A549 (cell line): Measurements from ENCODE around the gene NPRL2. TPM values are rescaled to one million over a fixed set of nuclear protein-coding genes. Genes with fewer than 3 reads are reported as not detected.

Source experiments
- ATAC-seq, 2 experiments: fragments of 200-7000 bp in 1 of 2; fragments of >200 bp in 1 of 2; cut with Nextera tagmentation in 1 of 2; cut with Tn5 transposase in 1 of 2; 3 replicates each; pipeline versions ENCODE4 v1.8.0 to v1.9.1; 2018 to 2020; ENCODE audit warnings: mild to moderate bottlenecking in 1 of 2, moderate library complexity in 1 of 2
- CTCF ChIA-PET: fragments of 300-600 bp; sonication (Branson Sonifier 250); formaldehyde crosslinking; extraction: SDS; loops from one replicate; lab custom pipeline; 2021; ENCODE audit warnings: antibody characterized with exemption, inconsistent platforms; lab: Yijun Ruan, JAX
- POLR2A ChIA-PET: fragments of 350-600 bp; formaldehyde crosslinking; extraction: SDS; loops from one replicate; lab custom pipeline; 2021; ENCODE audit warnings: antibody characterized with exemption, inconsistent platforms; lab: Yijun Ruan, JAX
- DNase-seq, 2 experiments: peaks; one replicate each; pipeline versions ENCODE4 v3.0.0 to v3.0.0-alpha.2; 2011 to 2016; ENCODE audit warnings: low read depth in 1 of 2, low spot score in 1 of 2
- FAIRE-seq: peaks from 2 replicates; lab custom pipeline; 2011; peaks lifted over from hg19 to GRCh38; lab: Jason Lieb, UNC
- H3K27ac ChIP-seq, 2 experiments: fragments of >200 bp; sonication (Bioruptor Twin); formaldehyde crosslinking; 3 replicates each; pipeline ENCODE4 v1.5.1; 2016 to 2017
- H3K4me1 ChIP-seq: fragments of >200 bp; sonication (Bioruptor Twin); formaldehyde crosslinking; 3 replicates; pipeline ENCODE4 v1.6.1; 2016
- H3K4me2 ChIP-seq: fragments of >200 bp; sonication (Bioruptor Twin); formaldehyde crosslinking; 3 replicates; pipeline ENCODE4 v1.6.1; 2016
- H3K4me3 ChIP-seq: fragments of >200 bp; sonication (Bioruptor Twin); formaldehyde crosslinking; 3 replicates; pipeline ENCODE4 v1.5.1; 2016
- H3K9me3 ChIP-seq: fragments of >200 bp; sonication (Bioruptor Twin); formaldehyde crosslinking; 3 replicates; pipeline ENCODE4 v1.6.1; 2016
- CBX2 ChIP-seq: fragments of 200-600 bp; sonication (generic); IDR thresholded peaks from 2 replicates; pipeline ENCODE4 v1.6.1; 2016; ENCODE audit warnings: low read depth, mild to moderate bottlenecking, borderline replicate concordance
- CBX8 ChIP-seq: fragments of 200-600 bp; sonication (generic); IDR thresholded peaks from 2 replicates; pipeline ENCODE4 v1.6.1; 2016
- CHD2 ChIP-seq: fragments of 150-350 bp; IDR thresholded peaks from 2 replicates; pipeline ENCODE4 v1.6.1; 2014; ENCODE audit warnings: low read length; ENCODE audit not compliant: partially characterized antibody
- CHD4 ChIP-seq: fragments of 200-600 bp; sonication (generic); IDR thresholded peaks from 2 replicates; pipeline ENCODE4 v1.6.1; 2016; ENCODE audit warnings: antibody characterized with exemption, mild to moderate bottlenecking, borderline replicate concordance
- EHF ChIP-seq: fragments of 250-450 bp; sonication (Bioruptor Pico); IDR thresholded peaks from 2 replicates; pipeline ENCODE4 v1.5.0; 2020; ENCODE audit warnings: mild to moderate bottlenecking
- EHMT2 ChIP-seq: fragments of 200-600 bp; sonication (generic); IDR thresholded peaks from 2 replicates; pipeline ENCODE4 v1.6.1; 2016; ENCODE audit warnings: antibody characterized with exemption, low read depth, mild to moderate bottlenecking, moderate library complexity
- FOSB ChIP-seq: fragments of 250-450 bp; sonication (Bioruptor Pico); IDR thresholded peaks from 2 replicates; pipeline ENCODE4 v1.5.0; 2020; ENCODE audit warnings: mild to moderate bottlenecking, moderate library complexity
- FOXS1 ChIP-seq: fragments of 250-450 bp; sonication (Bioruptor Pico); IDR thresholded peaks from 2 replicates; pipeline ENCODE4 v1.5.0; 2020; ENCODE audit warnings: mild to moderate bottlenecking, moderate library complexity
- HOXA7 ChIP-seq: fragments of 250-450 bp; sonication (Bioruptor Pico); IDR thresholded peaks from 2 replicates; pipeline ENCODE4 v1.5.0; 2020; ENCODE audit warnings: mild to moderate bottlenecking, moderate library complexity
- HOXB13 ChIP-seq: fragments of 250-450 bp; sonication (Bioruptor Pico); IDR thresholded peaks from 2 replicates; pipeline ENCODE4 v1.5.0; 2020; ENCODE audit warnings: low read depth, mild to moderate bottlenecking, moderate library complexity
- HOXB5 ChIP-seq: fragments of 250-450 bp; sonication (Bioruptor Pico); IDR thresholded peaks from 2 replicates; pipeline ENCODE4 v1.5.0; 2020; ENCODE audit warnings: mild to moderate bottlenecking, moderate library complexity
- JUNB ChIP-seq: fragments of >200 bp; sonication (Bioruptor Twin); formaldehyde crosslinking; IDR thresholded peaks from 2 replicates; pipeline ENCODE4 v1.6.1; 2016
- KDM1A ChIP-seq: fragments of 200-600 bp; sonication (generic); IDR thresholded peaks from 2 replicates; pipeline ENCODE4 v1.6.1; 2016; ENCODE audit warnings: low read depth, mild to moderate bottlenecking
- MAZ ChIP-seq: fragments of 150-350 bp; IDR thresholded peaks from 2 replicates; pipeline ENCODE4 v1.6.1; 2014; ENCODE audit warnings: antibody characterized with exemption, low read depth, low read length, borderline replicate concordance
- NFE2L2 ChIP-seq: fragments of 150-350 bp; conservative IDR thresholded peaks from 2 replicates; pipeline ENCODE4 v1.6.1; 2014; ENCODE audit warnings: low read length
- PHF8 ChIP-seq: fragments of 200-600 bp; sonication (generic); IDR thresholded peaks from 2 replicates; pipeline ENCODE4 v1.6.1; 2016; ENCODE audit warnings: low read depth, mild to moderate bottlenecking, antibody characterized with exemption, moderate library complexity, borderline replicate concordance
- POLR2AphosphoS2 ChIP-seq: conservative IDR thresholded peaks from 2 replicates; pipeline ENCODE4 v1.6.1; 2012; ENCODE audit warnings: low read length, improper control_type of control experiment, inconsistent platforms
- RARB ChIP-seq: fragments of 250-450 bp; sonication (Bioruptor Pico); IDR thresholded peaks from 2 replicates; pipeline ENCODE4 v1.8.0; 2021; ENCODE audit warnings: mild to moderate bottlenecking, moderate library complexity
- TP53 ChIP-seq: fragments of 250-450 bp; sonication (Bioruptor Pico); IDR thresholded peaks from 2 replicates; pipeline ENCODE4 v1.5.0; 2021; ENCODE audit warnings: mild to moderate bottlenecking, moderate library complexity
- ZNF302 ChIP-seq: fragments of 250-450 bp; sonication (Bioruptor Pico); IDR thresholded peaks from 2 replicates; pipeline ENCODE4 v1.9.0; 2021; ENCODE audit warnings: inconsistent platforms, mild to moderate bottlenecking, moderate library complexity
- ZSCAN20 ChIP-seq: fragments of 250-450 bp; sonication (Bioruptor Pico); IDR thresholded peaks from 2 replicates; pipeline ENCODE4 v1.8.0; 2022; ENCODE audit warnings: mild to moderate bottlenecking, moderate library complexity
- WGBS: methylation state at CpG from one replicate; pipeline ENCODE4 v1.1.6; 2017; ENCODE audit errors: missing lambda C conversion rate; 5-methylcytosine and 5-hydroxymethylcytosine counted together
- polyA plus RNA-seq, 4 experiments: library from polyadenylated mRNA; depleted of rRNA in 3 of 4; stranded (reverse); fragments of >200 nt; fragmentation: RNase III in 1 of 4; extraction: RNeasy Plus Mini Kit Qiagen cat#74134 plus additional on column Dnase treatment in 1 of 4; gene quantifications; 2 replicates in 3 of 4; 3 replicates in 1 of 4; pipeline ENCODE4 v1.2.3, GENCODE V29; 2011 to 2017
- TF ChIP-seq, protein P1 (sequence below): IDR thresholded peaks from 2 replicates; pipeline ENCODE4 v1.6.1; 2012; ENCODE audit warnings: low read depth, borderline replicate concordance
- TF ChIP-seq, protein P2 (sequence below): fragments of 450-650 bp; IDR thresholded peaks from 2 replicates; pipeline ENCODE4 v1.6.1; 2014; ENCODE audit warnings: antibody characterized with exemption
- TF ChIP-seq, protein P3 (sequence below): fragments of 250-450 bp; sonication (Bioruptor Pico); IDR thresholded peaks from 2 replicates; pipeline ENCODE4 v1.5.0; 2021; ENCODE audit warnings: mild to moderate bottlenecking, moderate library complexity, borderline replicate concordance
- TF ChIP-seq, protein P4 (sequence below): fragments of 150-350 bp; IDR thresholded peaks from 2 replicates; pipeline ENCODE4 v1.6.1; 2014; ENCODE audit warnings: low read depth, mild to moderate bottlenecking, low read length

NPRL2 gene
- polyA plus RNA-seq, 2 of the 4 experiments (the other 2 are of a cell fraction) = 19.5 to 19.9 TPM

DNA sequence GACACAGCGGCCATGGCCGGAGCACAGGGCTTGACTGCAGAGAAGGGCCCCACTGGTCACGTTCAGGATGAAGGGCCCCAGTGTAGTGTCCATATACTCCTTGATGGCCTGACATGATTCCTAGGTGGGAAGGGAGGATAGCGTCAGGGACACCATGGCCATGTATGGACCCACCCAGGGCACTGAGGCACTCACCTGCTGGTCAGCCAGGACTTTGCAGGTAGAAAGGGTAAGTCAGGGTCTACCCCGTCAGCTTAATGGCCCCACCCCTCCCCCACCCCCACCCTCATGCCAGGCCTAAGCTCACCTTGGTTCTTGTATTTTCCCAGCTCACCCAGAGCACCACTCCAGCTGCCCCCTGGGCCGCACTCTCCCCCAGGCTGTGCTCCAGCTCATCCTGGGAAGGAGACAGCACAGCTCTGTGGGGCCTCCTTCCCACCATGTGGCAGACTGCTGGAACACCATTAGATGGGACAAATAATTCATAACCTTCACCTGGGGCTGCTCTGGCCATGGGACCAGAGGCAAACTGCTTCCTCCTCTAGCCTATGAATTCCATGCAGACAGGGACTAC lies 49.8 kb downstream of the NPRL2 start:
- FAIRE-seq = no peak
- no peak for ATAC-seq
- H3K4me3 ChIP-seq = no peak overlapping the region
- 96% methylated on average over 4 of the region's 6 CpGs for WGBS
- POLR2A ChIA-PET = interaction anchor here (0.6 kb wide), 1 partner anchor 270 kb away, joined by 3 read pairs; no protein-coding TSS in a partner anchor
- peak overlapping the region; percentile 92; the same call in 2 of the 3 replicates for H3K4me2 ChIP-seq
- H3K27ac ChIP-seq = peak overlapping the region in 1 of 2 experiments; percentile 82; a peak in 2 of 6 replicates
- no peak for TF ChIP-seq KDM1A
- TF ChIP-seq FOXS1 (CRISPR knock-in tag) = no peak
- TF ChIP-seq, protein P1, sequence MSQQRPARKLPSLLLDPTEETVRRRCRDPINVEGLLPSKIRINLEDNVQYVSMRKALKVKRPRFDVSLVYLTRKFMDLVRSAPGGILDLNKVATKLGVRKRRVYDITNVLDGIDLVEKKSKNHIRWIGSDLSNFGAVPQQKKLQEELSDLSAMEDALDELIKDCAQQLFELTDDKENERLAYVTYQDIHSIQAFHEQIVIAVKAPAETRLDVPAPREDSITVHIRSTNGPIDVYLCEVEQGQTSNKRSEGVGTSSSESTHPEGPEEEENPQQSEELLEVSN = no peak
- TF ChIP-seq FOSB (CRISPR knock-in tag) = no peak
- no peak for TF ChIP-seq MAZ
- TF ChIP-seq NFE2L2 = no peak
- TF ChIP-seq HOXB5 (CRISPR knock-in tag) = no peak
- TF ChIP-seq, protein P2, sequence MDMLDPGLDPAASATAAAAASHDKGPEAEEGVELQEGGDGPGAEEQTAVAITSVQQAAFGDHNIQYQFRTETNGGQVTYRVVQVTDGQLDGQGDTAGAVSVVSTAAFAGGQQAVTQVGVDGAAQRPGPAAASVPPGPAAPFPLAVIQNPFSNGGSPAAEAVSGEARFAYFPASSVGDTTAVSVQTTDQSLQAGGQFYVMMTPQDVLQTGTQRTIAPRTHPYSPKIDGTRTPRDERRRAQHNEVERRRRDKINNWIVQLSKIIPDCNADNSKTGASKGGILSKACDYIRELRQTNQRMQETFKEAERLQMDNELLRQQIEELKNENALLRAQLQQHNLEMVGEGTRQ = no peak
- H3K4me1 ChIP-seq = peaks cover 26% of the 10 kb centered on the region
- no peak for DNase-seq
- CTCF ChIA-PET = interaction anchor here (1.2 to 3.5 kb wide), 4 partner anchors 9 to 27 kb away, joined by 3 to 21 read pairs (median 6); partner anchors contain the start of genes HYAL2, IFRD2 and TUSC2
- no peaks in the 10 kb centered on the region for H3K9me3 ChIP-seq

DNA sequence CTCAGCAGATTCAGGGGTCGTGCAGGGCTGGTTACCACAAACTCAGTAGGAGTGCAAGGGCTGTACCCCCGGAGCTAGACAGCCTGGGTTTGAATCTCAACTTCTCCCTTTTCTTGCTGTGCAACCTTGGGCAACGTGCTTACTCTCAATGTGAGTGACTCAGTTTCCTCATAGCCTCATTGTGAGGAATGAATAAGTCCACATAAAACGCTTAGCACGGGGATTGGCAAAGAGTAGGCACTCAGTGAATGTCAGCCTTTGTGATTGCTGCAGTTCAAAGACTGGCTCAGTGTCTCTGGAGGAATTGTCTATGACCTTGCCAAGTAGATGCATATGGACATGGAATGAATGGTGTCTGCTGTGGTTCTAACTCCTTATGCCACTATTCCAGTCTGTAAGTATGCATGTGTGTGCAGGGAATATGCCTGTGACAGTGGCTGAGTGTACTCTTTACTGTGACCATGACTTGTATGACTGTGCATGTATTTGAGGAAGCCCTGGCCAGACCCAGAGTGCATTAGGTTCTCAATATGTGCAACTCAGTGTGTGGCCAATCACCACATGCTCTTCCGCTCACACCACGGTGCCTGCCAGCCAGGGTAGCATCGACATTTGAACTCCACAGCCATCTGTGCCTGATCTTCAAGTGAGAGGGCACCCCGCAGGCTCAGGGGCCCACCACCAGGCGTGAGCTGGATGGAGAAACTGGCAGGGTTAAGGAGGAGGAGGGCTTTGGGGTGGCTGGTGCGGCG lies 50.5 kb downstream of the NPRL2 start:
- peaks cover 26% of the 10 kb centered on the region for H3K4me1 ChIP-seq
- peak overlapping the region; percentile 92 for H3K4me2 ChIP-seq
- TF ChIP-seq FOXS1 (CRISPR knock-in tag) = no peak
- peak; percentile 36; the same call in 1 of the 2 replicates for TF ChIP-seq EHF (CRISPR knock-in tag)
- DNase-seq (no peak), ATAC-seq (no peak), FAIRE-seq (no peak)
- ChIA-PET CTCF (interaction anchor here (1.1 to 3.5 kb wide), 6 partner anchors 15 to 65 kb away, joined by 3 to 21 read pairs (median 6); partner anchors contain the start of genes HYAL2 and TUSC2), POLR2A (interaction anchor here (0.5 to 1.4 kb wide), 5 partner anchors 21 to 271 kb away, joined by 3 to 4 read pairs (median 3); no protein-coding TSS in a partner anchor)
- no peaks in the 10 kb centered on the region for H3K9me3 ChIP-seq
- 57% methylated on average over 10 of the region's 12 CpGs for WGBS
- H3K4me3 ChIP-seq = peak overlapping the region; percentile 44
- H3K27ac ChIP-seq = peak overlapping the region; percentile 74 to 82

DNA sequence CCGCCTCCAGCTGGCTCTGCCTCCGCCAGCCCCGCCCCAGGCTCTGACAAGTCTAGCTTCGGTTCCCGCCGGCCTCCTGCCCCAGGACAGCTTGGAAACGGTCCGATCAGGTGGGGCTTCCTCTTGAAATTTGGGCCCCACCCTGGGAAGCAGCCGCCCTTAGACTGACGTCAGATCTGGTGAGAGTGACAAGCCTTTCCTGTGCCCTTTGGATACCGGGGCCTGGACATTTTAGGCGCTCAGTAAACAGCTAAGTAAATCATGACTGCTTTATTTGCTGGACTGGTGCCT lies 51.0 kb downstream of the NPRL2 start:
- Histone ChIP-seq H3K9me3 (no peaks in the 10 kb centered on the region), H3K4me2 (peak overlapping the region; percentile 92), H3K4me1 (peaks cover 26% of the 10 kb centered on the region), H3K4me3 (peak overlapping the region; percentile 44), H3K27ac (peak overlapping the region; percentile 74 to 82)
- ChIA-PET CTCF (interaction anchor here (1.1 to 3.5 kb wide), 7 partner anchors 16 to 105 kb away, joined by 3 to 21 read pairs (median 3); partner anchors contain the start of genes HYAL2 and TUSC2), POLR2A (interaction anchor here (0.5 to 1.4 kb wide), 4 partner anchors 20 to 39 kb away, joined by 3 to 4 read pairs (median 4); no protein-coding TSS in a partner anchor)
- FAIRE-seq (no peak), DNase-seq (no peak), ATAC-seq (peak in 1 of 2 experiments; percentile 84; a peak in 3 of 6 replicates)
- no peak for TF ChIP-seq JUNB
- no peak for TF ChIP-seq TP53 (CRISPR knock-in tag)
- no peak for TF ChIP-seq CHD2
- no peak for TF ChIP-seq CBX2
- no peak for TF ChIP-seq RARB (CRISPR knock-in tag)
- no peak for TF ChIP-seq ZNF302 (CRISPR knock-in tag)
- TF ChIP-seq ZSCAN20 = no peak
- no peak for TF ChIP-seq EHF (CRISPR knock-in tag)
- TF ChIP-seq, protein P3, sequence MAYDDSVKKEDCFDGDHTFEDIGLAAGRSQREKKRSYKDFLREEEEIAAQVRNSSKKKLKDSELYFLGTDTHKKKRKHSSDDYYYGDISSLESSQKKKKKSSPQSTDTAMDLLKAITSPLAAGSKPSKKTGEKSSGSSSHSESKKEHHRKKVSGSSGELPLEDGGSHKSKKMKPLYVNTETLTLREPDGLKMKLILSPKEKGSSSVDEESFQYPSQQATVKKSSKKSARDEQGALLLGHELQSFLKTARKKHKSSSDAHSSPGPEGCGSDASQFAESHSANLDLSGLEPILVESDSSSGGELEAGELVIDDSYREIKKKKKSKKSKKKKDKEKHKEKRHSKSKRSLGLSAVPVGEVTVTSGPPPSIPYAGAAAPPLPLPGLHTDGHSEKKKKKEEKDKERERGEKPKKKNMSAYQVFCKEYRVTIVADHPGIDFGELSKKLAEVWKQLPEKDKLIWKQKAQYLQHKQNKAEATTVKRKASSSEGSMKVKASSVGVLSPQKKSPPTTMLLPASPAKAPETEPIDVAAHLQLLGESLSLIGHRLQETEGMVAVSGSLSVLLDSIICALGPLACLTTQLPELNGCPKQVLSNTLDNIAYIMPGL (CRISPR knock-in tag) = no peak
- TF ChIP-seq, protein P4, sequence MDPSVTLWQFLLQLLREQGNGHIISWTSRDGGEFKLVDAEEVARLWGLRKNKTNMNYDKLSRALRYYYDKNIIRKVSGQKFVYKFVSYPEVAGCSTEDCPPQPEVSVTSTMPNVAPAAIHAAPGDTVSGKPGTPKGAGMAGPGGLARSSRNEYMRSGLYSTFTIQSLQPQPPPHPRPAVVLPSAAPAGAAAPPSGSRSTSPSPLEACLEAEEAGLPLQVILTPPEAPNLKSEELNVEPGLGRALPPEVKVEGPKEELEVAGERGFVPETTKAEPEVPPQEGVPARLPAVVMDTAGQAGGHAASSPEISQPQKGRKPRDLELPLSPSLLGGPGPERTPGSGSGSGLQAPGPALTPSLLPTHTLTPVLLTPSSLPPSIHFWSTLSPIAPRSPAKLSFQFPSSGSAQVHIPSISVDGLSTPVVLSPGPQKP = no peak
- TF ChIP-seq NFE2L2 = no peak
- TF ChIP-seq EHMT2 = no peak
- no peak for TF ChIP-seq CHD4
- TF ChIP-seq HOXA7 (CRISPR knock-in tag) = no peak
- TF ChIP-seq POLR2AphosphoS2 = no peak
- no peak for TF ChIP-seq PHF8
- TF ChIP-seq HOXB13 (CRISPR knock-in tag) = no peak
- TF ChIP-seq CBX8 = no peak
- no CpG with 5 or more reads among the region's 12 CpGs for WGBS
